NCI-H82 (cell line): ENCODE results near the gene SHC4.

Source experiments
- DNase-seq: peaks from one replicate; lab custom pipeline; 2025; lab: John Stamatoyannopoulos, UW

The SHC4 gene

GRCh38 chr15:48850648-48851047 is 113.1 kb downstream of the SHC4 start:
- DNase-seq: peak; percentile 82

GRCh38 chr15:48845123-48845522 is 118.6 kb downstream of the SHC4 start:
- peak; percentile 71 for DNase-seq

GRCh38 chr15:48842501-48842900 is 121.2 kb downstream of the SHC4 start:
- DNase-seq: peak; percentile 81

GRCh38 chr15:48834756-48835155 is 129.0 kb downstream of the SHC4 start:
- DNase-seq: no peak

GRCh38 chr15:48833526-48834239 is 130.0 kb downstream of the SHC4 start:
- no peak for DNase-seq

GRCh38 chr15:48832648-48833047 is 131.1 kb downstream of the SHC4 start:
- no peak for DNase-seq

- DNase-seq: no peak
Observed at GRCh38 chr15:48828906-48829305, 134.8 kb downstream of the SHC4 start.

GRCh38 chr15:48828471-48828870 is 135.2 kb downstream of the SHC4 start:
- DNase-seq: no peak

GRCh38 chr15:48825075-48825474 is 138.6 kb downstream of the SHC4 start:
- DNase-seq: no peak

GRCh38 chr15:48823706-48824105 is 140.0 kb downstream of the SHC4 start:
- no peak for DNase-seq

GRCh38 chr15:48823237-48823636 is 140.5 kb downstream of the SHC4 start:
- no peak for DNase-seq

GRCh38 chr15:48814286-48814685 is 149.4 kb downstream of the SHC4 start:
- DNase-seq: no peak

- peak; percentile 47 for DNase-seq
Observed at GRCh38 chr15:48811325-48811958, 152.3 kb downstream of the SHC4 start.

GRCh38 chr15:48810414-48811324 is 153.1 kb downstream of the SHC4 start, which contains the start of gene CEP152:
CEP152 (minus strand) TSS chr15:48811069; CDS start chr15:48805649, 5,420 bp downstream.
- DNase-seq: peak; percentile 100

- no peak for DNase-seq
Observed at GRCh38 chr15:48806151-48806550, 157.6 kb downstream of the SHC4 start.

GRCh38 chr15:48805591-48805990 is 158.1 kb downstream of the SHC4 start:
- DNase-seq: no peak

GRCh38 chr15:48803877-48804276 is 159.8 kb downstream of the SHC4 start:
- DNase-seq: peak; percentile 30

- peak; percentile 31 for DNase-seq
Observed at GRCh38 chr15:48802867-48803266, 160.9 kb downstream of the SHC4 start.

GRCh38 chr15:48802257-48802656 is 161.5 kb downstream of the SHC4 start:
- DNase-seq: no peak

GRCh38 chr15:48800811-48801455 is 162.8 kb downstream of the SHC4 start:
- DNase-seq: peak; percentile 66

GRCh38 chr15:48800245-48800644 is 163.5 kb downstream of the SHC4 start:
- DNase-seq: no peak

GRCh38 chr15:48798319-48798718 is 165.4 kb downstream of the SHC4 start:
- DNase-seq: peak; percentile 97
